DMS153 (cell line): ENCODE data around the gene TRMT6.

Experiments used
- DNase-seq: peaks from one replicate; lab custom pipeline; 2025; lab: John Stamatoyannopoulos, UW

Gene TRMT6

DNA sequence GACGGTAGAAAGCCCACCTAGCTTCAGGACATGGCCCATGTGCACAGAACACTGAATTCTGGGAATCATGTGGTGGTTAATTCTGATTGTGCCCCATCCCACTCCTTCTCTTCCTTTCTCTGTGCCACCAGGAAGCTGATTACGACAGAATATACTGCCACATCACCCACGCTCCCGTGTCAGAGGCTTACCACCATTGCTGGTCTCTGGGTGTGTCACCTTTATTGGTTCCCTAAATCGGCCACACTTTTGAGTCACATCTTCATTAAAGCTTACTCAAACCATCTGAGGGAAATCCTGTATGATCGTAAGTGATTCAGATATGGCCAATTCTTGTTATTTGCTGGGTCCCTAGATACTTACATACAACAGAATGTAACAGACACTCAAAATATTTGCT is 3.1 kb downstream of the TRMT6 start:
- no peak for DNase-seq

- no peak for DNase-seq
Observed at GRCh38 chr20:5945963-5946362, 4.4 kb downstream of the TRMT6 start.

DNA sequence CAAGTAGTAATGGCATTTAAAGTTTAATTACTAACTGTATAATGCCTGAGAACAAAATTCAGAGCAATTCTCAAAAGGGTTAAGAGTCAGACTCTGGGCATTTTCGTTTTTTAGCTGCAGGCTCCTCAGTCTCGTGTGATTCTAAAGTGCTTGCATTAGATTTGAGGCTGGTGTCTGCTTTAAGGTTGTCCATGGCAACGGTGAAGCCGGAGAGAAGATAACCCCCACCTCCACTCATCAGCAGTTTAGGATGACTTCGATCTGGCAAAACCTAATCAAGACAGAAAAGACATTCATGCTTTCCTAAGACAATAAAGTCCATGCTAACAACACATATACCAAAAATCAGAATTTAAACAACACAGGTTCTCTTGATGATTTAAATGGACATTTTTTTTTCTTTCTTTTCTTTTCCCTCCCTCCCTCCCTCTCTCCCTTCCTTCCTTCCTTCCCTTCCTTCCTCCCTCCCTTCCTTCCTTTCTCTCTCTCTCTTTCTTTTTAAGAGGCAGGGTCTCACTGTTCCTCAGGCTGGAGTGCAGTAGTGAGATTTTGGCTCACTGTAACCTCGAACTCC is 11.8 kb downstream of the TRMT6 start:
- no peak for DNase-seq

GRCh38 chr20:5936238-5936637 is 14.1 kb downstream of the TRMT6 start:
- DNase-seq: no peak

DNA sequence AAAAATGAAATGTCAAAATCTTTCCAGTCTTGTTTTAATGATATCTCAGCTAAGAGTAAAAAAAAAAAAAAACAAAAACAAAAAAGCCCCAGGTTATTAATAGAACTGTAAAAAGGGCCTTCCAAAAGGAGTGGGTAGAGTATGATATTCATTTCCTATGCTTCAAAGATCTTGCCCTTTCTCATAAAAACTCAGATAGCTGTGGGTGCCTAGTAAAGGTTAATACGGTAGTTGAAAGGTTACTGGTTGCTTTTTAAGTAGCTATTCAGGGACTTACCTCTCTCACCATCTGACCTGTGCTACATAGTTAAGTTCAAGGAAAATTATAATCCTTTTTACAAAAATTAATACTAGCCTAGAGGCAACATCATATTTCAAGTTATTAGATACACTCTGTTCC is 14.9 kb downstream of the TRMT6 start:
- no peak for DNase-seq

- peak; percentile 12 for DNase-seq
Observed at GRCh38 chr20:5933802-5934436, 16.4 kb downstream of the TRMT6 start.

GRCh38 chr20:5932796-5933195 is 17.5 kb downstream of the TRMT6 start:
- no peak for DNase-seq

DNA sequence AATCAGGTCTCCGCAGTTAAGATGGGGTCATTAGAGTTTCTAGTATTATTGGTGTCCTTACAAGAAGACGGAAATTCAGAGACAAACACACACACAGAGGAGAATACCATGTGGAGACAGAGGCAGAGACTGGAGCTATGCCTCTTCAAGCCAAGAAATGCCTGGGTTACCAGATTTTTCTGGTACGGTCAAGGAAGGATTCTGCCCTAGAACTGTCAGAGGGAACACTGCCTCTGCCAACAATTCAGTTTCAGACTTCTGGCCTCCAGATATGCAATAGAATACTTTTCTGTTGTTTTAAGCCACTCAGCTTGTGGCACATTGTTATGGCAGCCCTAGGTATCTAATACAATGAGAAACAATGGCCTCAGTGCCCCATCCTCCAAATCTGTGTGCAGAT is 18.9 kb downstream of the TRMT6 start:
- no peak for DNase-seq

DNA sequence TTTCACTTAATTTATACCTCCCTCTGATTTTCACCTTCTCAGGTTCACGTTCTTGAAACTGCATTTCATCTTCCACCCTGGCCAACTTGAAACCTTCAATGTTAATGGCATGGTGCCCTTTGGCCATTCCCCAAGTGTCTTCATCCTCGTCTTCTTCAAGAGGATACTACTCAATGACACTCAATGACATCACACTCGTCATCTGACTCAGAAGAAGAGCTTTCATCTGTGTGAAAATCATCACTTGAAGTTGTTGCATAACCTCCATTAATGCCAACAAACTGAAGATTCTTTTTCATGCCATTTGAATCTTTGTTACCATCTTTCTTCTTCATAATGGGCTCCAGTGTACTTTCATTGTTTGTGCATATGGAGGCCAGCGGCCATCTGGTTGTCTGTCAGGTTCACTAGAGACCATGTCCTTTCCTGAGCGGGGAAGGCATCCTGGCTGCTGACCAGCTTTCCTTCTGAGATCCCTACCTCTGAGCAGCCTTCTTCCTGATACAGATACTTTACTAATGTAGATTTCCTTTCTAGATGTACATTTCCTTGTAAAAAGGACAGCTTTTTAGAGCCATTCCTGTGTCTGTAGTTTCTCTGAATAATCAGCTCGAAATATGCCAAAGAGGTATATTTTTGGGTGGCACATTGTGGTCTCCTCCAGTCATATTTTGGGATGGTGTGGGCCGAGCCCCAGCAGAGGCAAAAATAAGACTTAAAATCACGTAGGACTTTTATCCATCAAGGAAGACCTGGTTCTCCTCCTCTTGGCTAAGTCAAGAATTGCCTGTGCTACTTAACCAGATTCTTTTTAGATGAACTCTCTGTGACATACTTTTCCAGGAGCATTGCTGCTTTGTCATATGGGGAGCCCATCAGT is 21.3 kb downstream of the TRMT6 start:
- no peak for DNase-seq

DNA sequence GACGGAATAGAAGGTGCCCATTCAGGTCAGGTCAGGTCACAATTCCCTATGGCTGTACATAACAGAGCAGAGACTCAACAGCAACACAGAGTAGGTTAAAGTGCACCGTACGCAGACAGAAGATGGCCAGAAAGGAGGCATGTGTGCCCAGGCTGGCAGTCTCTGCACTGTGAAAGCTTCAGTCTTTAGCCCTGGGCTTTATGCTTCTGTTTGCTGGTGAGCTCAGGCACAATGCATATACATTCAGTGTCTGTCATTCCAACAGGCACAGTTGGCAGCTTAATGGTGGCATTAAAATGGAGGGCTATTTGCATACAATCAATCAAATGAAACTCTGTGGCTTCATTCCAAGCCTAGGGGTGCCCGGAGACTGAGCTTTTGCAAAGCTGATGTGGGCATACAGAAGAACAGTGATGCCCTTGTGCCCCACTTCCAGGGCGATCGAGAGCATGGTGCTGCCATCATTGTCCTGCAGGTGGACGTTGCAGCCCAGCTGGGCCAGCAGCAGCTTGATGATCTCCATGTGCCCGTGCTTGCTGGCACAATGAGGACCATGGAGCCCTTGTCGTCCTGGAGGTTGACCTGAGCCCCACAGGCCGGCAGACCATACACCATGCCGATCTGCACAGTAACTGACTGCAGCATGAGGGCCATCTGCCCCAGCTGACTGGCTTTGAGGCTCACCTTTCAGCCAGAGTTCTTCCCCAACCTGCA is 22.4 kb downstream of the TRMT6 start:
- DNase-seq: no peak

DNA sequence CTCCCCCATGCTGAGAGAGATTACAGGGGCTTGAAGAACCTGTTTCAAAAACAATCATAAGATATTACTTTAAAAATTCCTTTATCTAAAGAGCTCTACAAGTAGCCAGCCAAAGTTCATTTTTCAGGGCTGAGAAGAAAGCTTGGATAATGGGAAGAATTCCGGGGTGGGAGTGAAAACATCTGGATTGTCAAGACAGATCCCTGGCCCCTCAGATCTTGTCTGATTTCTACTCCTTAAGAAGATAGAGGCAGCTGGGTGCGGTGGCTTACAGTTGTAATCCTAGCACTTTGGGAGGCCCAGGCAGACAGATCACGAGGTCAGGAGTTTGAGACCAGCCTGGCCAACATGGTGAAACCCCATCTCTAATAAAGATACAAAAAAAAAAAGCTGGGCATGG is 24.8 kb downstream of the TRMT6 start:
- DNase-seq: no peak

- DNase-seq: no peak
Observed at GRCh38 chr20:5923493-5923892, 26.8 kb downstream of the TRMT6 start.

DNA sequence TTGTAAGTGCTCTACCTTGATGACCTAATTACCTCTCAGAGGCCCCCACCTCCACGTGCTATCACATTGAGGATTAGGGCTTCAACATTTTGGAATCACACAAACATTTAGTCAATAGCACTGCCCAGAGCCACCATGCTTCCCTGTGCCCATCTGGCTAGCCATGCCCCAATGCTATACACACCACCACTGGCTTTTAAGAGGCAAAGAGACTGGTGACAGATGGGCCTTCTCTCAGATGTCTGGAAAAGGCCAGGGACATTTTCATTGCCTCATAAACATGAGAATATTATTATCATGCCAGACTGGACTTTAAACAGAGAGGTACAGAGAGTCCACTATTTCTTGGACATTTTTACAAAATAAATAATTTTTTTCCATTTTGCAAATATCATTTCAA is 29.8 kb downstream of the TRMT6 start:
- no peak for DNase-seq

DNA sequence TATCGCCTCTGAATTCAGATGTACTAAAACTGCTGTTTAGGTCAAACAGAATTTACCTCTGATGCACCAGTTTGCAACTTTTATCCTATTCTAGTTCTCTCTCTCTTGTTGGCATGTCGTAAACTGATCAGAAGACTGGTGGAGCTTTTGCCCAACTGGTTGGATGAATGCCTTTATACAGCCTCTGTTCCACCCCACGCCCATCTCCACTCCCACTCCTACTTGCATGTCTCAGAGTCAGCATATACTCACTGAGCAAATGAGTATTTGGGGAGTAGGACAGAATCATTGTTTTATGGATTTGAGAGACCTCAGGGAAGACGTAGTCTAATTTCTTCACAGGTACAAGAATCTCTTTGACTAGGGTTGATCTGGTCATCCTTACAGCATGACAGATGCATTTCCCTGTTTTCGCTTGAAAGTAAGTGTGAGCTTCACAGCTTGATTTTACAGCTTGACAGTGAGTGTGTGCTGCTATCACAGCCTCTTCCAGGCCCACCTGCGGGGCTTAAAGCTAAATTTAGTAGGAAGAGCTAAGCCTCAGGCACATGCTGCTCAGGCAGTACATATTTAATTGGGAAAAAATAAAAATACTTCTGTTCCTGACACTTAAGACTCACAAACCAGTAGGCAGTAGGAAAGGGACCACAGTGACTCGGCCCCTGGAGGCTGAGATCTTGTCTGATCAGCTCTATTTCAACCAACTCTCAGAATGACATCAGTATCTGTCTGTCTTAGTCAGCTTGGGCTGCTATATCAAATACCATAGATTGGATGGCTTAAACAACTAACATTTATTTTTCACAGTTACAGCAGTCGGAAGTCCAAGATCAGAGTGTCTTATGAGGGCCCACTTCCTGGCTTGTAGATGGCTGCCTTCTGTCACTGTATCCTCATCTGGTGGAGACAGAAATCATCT is 30.4 kb downstream of the TRMT6 start:
- no peak for DNase-seq

DNA sequence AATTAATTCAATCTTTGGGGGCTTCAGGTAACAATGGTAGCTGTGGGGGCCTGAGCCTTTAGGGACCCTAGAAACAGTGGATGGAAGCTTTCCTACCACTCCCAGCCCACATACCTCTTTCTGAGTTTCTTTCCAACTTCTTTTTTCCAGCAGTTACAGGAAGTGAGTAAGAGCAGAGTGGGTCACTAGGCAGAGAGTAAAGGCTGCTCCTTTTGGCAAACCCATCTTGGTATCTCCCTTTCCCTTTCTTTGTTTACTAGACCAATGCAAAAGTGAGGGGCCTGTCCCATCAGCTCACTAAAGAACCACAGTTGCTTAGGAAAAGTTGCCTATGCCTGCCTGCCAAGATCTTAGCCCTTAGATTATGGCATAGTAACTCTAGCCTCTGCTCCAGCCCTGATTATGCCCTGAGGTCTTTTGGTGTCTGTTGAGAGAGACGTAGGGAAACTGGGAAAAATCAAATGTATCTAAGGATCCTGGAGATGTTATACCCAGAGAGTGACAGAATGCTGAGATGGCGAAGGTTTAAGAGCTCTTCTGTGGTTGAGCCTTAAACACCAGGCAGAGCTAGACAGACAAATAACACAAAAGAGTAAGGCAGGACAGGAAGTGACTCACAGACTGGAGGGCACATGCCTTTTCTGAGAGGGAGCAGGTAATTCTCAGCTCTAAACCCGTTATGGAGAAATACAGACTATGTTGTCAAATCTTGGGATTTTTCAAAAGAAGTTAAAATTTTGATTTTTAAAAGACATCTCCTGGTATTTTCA is 31.3 kb downstream of the TRMT6 start:
- DNase-seq: peak; percentile 25

- no peak for DNase-seq
Observed at GRCh38 chr20:5914859-5915258, 35.5 kb downstream of the TRMT6 start.

DNA sequence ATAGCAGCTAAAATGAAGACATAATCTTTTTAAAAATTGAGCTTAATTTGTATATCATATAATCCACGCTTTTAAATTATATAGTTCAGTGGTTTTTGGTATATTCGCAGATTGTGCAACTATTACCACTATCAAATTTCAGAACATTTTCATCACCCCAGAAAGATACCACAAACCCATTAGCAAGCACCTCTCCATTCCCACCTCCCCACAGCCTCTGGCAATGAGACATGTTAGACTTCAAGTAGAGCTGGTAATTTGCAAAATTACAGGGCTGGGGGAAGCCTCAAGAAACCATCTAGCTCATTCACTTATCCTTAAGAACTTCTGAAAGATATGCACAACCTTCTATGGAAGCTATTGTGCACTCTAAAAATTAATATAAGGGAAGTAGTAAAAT is 37.2 kb downstream of the TRMT6 start:
- no peak for DNase-seq

GRCh38 chr20:5910186-5910585 is 40.1 kb downstream of the TRMT6 start:
- no peak for DNase-seq

GRCh38 chr20:5908981-5909380 is 41.4 kb downstream of the TRMT6 start:
- DNase-seq: no peak

- no peak for DNase-seq
Observed at GRCh38 chr20:5900908-5901307, 49.4 kb downstream of the TRMT6 start.

DNA sequence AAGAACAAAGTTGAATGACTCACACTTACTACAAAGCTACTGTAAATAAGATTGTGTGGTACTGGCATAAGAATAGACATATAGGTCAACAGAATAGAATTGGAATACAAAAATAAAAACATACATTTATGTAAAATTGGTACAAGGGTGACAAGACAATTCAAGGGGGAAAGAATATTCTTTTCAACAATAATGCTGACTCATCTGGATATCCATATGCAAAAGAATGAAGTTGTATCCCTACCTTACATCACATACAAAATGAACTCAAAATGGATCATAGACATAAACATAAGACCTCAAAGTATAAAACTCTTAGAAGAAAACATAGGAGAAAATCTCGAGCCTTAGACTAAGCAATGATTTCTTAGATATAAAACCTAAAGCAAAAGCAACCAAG is 50.9 kb downstream of the TRMT6 start:
- no peak for DNase-seq
